GM10847 (cell line): Measurements from ENCODE around the gene RIBC2.

Experiments
- POLR2A ChIP-seq: IDR thresholded peaks from 2 replicates; pipeline ENCODE4 v1.6.1; 2011; ENCODE audit not compliant: insufficient read length; ENCODE audit errors: extremely low read depth

The RIBC2 gene

GRCh38 chr22:45435544-45436139, 22.1 kb downstream of the RIBC2 start:
- no peak for TF ChIP-seq POLR2A

GRCh38 chr22:45438336-45438735, 24.8 kb downstream of the RIBC2 start:
- no peak for TF ChIP-seq POLR2A

GRCh38 chr22:45441138-45441537, 27.6 kb downstream of the RIBC2 start:
- TF ChIP-seq POLR2A, result no peak

GRCh38 chr22:45442116-45442515, 28.6 kb downstream of the RIBC2 start:
- no peak for TF ChIP-seq POLR2A

DNA sequence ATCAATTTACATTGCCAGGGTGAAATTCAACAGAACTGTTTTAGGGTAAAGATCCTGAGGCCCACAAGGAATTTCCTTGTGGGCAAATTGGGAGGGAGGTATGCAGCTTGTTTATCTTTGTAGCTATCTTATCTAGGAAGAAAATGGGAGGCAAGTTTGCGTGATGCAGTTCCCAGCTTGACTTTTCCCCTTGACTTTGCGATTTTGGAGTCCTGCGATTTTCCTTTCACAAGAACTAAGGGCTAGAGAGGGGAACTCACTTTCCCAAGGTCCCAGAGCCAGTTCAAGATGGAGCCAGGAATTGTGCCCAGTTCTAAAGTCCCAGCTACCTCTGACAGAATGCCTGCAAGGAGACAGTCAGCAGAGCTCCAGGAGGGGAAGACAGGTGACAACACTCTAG, 30.7 kb downstream of the RIBC2 start:
- no peak for TF ChIP-seq POLR2A

- no peak for TF ChIP-seq POLR2A
Observed at GRCh38 chr22:45445031-45445710, 31.7 kb downstream of the RIBC2 start.

DNA sequence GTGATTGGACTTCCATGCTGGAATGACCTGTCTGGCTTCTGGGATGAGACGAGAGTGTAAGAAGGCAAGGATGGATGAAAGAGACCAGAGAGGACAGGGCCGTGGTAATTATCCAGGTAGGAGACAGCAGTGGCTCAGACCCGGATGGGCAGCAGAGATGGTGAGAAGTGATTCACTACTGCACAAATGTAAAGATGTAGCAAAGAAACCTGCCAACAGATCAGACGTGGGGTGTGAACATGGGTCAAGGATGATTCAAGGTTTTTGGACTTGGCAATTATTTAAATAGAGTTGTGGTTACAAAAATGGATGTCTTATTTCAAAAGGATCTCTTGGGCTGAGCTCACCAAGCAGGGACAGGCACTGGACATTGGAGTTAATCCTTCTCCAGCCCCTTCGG, 32.7 kb downstream of the RIBC2 start:
- TF ChIP-seq POLR2A, result no peak

- no peak for TF ChIP-seq POLR2A
Observed at GRCh38 chr22:45448431-45448830, 34.9 kb downstream of the RIBC2 start.

DNA sequence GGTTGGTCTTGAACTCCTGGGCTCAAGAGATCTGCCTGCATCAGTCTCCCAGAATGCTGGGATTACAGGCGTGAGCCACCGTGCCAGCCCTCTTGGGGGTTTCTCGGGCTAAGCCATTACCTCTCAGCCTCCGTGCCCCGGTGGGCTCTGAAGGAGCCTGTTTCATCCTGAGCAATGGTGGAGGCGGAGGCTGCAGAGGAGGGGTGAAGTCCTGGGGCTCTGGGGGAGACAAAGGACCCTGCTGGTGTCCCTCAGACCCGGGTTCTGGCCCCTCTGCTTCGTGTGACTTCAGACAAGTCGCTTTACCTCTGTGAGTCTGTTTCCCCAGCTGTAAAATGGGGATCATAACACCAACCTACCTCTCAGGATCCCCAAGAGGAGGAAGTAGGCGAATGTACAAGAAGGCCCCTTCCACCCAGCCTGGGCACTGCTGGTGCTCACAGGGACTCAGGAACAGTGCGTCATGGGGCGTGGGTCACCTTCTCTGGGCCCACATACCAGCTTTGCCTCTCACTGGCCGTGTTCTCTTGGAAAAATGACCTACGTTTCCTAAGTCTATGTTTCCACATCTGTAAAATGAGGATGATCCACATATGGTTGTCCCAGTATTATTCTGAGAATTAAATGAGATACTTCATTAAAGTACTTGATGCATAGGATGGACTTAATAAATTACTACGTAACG, 36.8 kb downstream of the RIBC2 start:
- TF ChIP-seq POLR2A, result no peak

GRCh38 chr22:45450921-45451651, 37.6 kb downstream of the RIBC2 start:
- no peak for TF ChIP-seq POLR2A

- no peak for TF ChIP-seq POLR2A
Observed at GRCh38 chr22:45451972-45452371, 38.5 kb downstream of the RIBC2 start.

- no peak for TF ChIP-seq POLR2A
Observed at GRCh38 chr22:45452565-45453379, 39.3 kb downstream of the RIBC2 start.

DNA sequence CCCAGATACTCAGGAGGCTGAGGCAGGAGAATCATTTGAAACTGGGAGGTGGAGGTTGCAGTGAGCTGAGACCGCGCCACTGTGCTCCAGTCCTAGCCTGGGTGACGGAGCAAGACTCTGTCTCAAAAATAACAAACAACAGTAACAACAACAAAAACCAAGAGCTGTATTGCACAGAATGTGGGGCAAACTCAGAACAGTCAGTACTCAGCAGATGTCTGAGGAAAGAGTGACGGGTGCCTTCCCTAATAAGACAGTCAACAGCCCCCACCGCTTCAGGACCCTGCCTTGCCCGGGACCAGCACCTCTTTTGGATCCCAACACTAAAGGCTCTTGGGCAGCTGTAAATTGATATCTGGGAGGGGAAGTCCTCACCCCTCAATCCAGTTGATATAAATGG, 40.3 kb downstream of the RIBC2 start:
- no peak for TF ChIP-seq POLR2A

DNA sequence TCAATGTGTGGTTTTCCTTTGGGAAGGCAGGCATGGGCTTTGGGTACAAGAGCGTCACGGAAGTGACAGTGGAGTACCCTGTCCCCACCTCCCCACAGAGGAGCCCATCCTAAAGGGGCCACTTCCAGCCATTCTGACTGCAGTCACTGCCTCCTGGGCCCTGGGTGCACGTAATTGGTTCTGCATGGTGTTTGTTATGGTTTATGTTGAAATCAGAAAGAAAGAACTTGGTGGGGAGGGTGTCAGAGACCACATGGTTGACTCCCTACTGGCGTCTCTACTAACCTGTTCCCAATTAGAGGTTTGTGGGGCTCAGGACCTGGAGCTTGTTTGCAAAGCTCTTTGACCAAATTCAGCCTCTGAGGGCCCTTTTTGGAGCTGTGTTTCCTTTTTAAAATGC, 40.8 kb downstream of the RIBC2 start:
- no peak for TF ChIP-seq POLR2A

DNA sequence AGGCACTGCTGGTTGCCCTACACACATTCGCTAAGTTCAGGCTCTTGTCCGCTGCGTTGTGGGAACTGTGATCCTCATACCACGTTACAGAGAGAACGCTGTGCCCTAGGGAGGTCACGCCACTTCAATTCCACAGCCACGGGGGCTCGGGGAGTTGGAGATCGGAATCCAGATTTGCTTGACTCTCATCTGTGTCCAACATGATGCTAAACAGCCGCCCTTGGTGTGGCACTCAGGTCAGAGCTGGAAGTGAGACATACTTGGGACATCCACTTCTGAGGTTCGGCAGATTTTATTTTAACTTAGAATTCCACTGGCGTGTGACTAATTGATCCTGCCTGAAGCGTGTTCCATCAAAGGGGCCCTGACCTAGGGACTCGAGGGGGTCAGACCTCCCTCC, 41.7 kb downstream of the RIBC2 start:
- no peak for TF ChIP-seq POLR2A
